ENCODE measurements around the gene BCDIN3D. TPM values are rescaled to one million over a fixed set of nuclear protein-coding genes. Genes with fewer than 3 reads are reported as not detected.

The BCDIN3D gene
- total and polyA plus RNA-seq, 8 donors = 2.0 to 4.8 (median 2.9) TPM

DNA sequence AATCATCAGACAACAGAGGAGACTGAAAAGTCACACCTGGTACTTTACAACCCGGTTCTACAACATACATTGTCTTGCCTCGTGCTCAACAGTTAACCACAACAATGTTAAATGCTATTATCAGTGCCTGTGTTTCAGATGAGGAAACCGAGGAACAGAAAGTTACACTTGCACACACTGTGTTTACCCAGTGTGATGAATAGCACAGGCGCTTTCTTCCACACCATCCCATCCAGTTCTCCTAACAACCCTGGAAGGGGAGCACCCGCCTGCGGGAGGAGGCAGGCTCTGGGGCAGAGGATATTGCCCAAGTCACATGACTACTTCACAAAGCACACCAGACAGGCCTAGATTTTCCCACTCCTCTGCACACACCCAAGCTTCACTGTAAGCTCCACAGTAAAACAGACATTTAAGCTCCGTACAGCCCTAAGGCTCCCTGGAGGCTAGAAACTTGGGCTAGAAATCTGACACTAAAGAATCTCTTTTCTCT is 36.5 kb downstream of the BCDIN3D start:
- Histone ChIP-seq H3K27ac (no peak overlapping the region), H3K4me3 (no peak overlapping the region), H3K9me3 (no peaks in the 10 kb centered on the region), H3K27me3 (no peaks in the 10 kb centered on the region), H3K4me1 (no peaks in the 10 kb centered on the region), H3K36me3 (peaks cover 0 to 5% (median 0%) of the 10 kb centered on the region in 3 donors)
- no peak for FAIRE-seq
- intact Hi-C loops (cut with DNase I) = no loop called here
- 86 to 89% methylated on average over 7 of the region's 7 CpGs for WGBS, 2 donors
- no peak for TF ChIP-seq CTCF (IDR thresholded peaks at IDR 0.05)
- no peak for ATAC-seq
- DNase-seq = no peak

DNA sequence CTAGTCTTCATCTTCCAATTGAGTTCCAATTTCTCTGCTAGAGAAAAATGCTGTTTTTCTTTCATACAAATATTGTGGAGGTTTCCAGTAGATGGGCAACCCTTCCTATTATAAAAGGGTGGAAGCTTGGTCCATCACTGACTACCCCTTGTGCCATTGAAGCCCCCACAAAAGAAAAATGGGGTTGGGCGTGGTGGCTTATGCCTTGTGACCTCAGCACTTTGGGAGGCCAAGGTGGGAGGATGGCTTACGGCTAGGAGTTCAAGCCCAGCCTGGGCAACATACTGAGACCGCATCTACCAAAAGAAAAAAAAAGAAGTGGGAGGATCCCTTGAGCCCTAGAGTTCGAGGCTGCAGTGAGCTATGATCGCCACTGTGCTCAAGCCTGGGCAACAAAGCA is 37.5 kb downstream of the BCDIN3D start:
- Histone ChIP-seq H3K27me3 (no peaks in the 10 kb centered on the region), H3K27ac (no peak overlapping the region), H3K36me3 (peaks cover 0 to 5% (median 0%) of the 10 kb centered on the region in 3 donors), H3K4me1 (no peaks in the 10 kb centered on the region), H3K4me3 (no peak overlapping the region), H3K9me3 (no peaks in the 10 kb centered on the region)
- DNase-seq (no peak), FAIRE-seq (no peak), ATAC-seq (no peak)
- intact Hi-C loops (cut with DNase I) = no loop called here
- WGBS, 2 donors = 89 to 91% methylated on average over 5 of the region's 5 CpGs
- TF ChIP-seq CTCF (IDR thresholded peaks at IDR 0.05) = no peak

GRCh38 chr12:49804821-49805220 is 38.1 kb downstream of the BCDIN3D start:
- Histone ChIP-seq H3K27ac (no peak overlapping the region), H3K4me1 (no peaks in the 10 kb centered on the region), H3K36me3 (peaks cover 0 to 5% (median 0%) of the 10 kb centered on the region in 3 donors), H3K9me3 (no peaks in the 10 kb centered on the region), H3K4me3 (no peak overlapping the region), H3K27me3 (no peaks in the 10 kb centered on the region)
- 91 to 92% methylated on average over 10 of the region's 10 CpGs for WGBS, 2 donors
- no peak for ATAC-seq
- no peak for TF ChIP-seq CTCF (IDR thresholded peaks at IDR 0.05)
- FAIRE-seq = no peak
- intact Hi-C loops (cut with DNase I) = no loop called here
- no peak for DNase-seq

GRCh38 chr12:49803693-49804450 is 39.0 kb downstream of the BCDIN3D start:
- no peak for TF ChIP-seq CTCF (IDR thresholded peaks at IDR 0.05)
- 84 to 89% methylated on average over 12 of the region's 12 CpGs for WGBS, 2 donors
- Histone ChIP-seq H3K36me3 (peaks cover 0 to 5% (median 0%) of the 10 kb centered on the region in 3 donors), H3K9me3 (no peaks in the 10 kb centered on the region), H3K4me1 (no peaks in the 10 kb centered on the region), H3K4me3 (no peak overlapping the region), H3K27me3 (no peaks in the 10 kb centered on the region), H3K27ac (no peak overlapping the region)
- intact Hi-C loops (cut with DNase I) = no loop called here
- ATAC-seq = no peak
- DNase-seq = no peak
- FAIRE-seq = no peak

Measured in pancreas (tissue), 10 donors.